Activated CD4-positive, alpha-beta T cell treated with anti-CD3 and anti-CD28 coated beads for 36 hours (primary cell): ENCODE results near the gene KCNK6. TPM values are rescaled to one million over a fixed set of nuclear protein-coding genes. Genes with fewer than 3 reads are reported as not detected.
"Not testable (repeated sequence)": the region's sequence is repeated elsewhere in the genome, so short reads cannot be mapped to it uniquely, and the experiment has no call there.

ENCODE experiments used
- ATAC-seq: fragments of 200-7000 bp; cut with Tn5 transposase; one replicate; pipeline ENCODE4 v1.10.0; 2021; ENCODE audit warnings: mild to moderate bottlenecking, moderate library complexity
- CTCF ChIA-PET: fragments of 350-600 bp; sonication (Branson Sonifier 250); formaldehyde crosslinking; loops from one replicate; lab custom pipeline; 2021; ENCODE audit warnings: antibody characterized with exemption; lab: Charles Lee
- POLR2A ChIA-PET: fragments of 350-600 bp; sonication (Branson Sonifier 250); formaldehyde crosslinking; loops from one replicate; lab custom pipeline; 2021; ENCODE audit warnings: antibody characterized with exemption, inconsistent platforms; lab: Charles Lee
- DNase-seq: peaks from one replicate; pipeline ENCODE4 v3.0.0-alpha.2; 2020
- H3K27ac Mint-ChIP-seq: one replicate; pipeline ENCODE4 v1.8.0; 2021; ENCODE audit warnings: mixed read lengths
- H3K27me3 Mint-ChIP-seq: one replicate; pipeline ENCODE4 v1.8.0; 2021; ENCODE audit warnings: mixed read lengths
- H3K36me3 Mint-ChIP-seq: one replicate; pipeline ENCODE4 v1.8.0; 2021; ENCODE audit warnings: low read depth, mixed read lengths
- H3K4me1 Mint-ChIP-seq: one replicate; pipeline ENCODE4 v1.8.0; 2021; ENCODE audit warnings: mixed read lengths
- H3K4me3 Mint-ChIP-seq: one replicate; pipeline ENCODE4 v1.8.0; 2021; ENCODE audit warnings: mild to moderate bottlenecking, moderate library complexity, mixed read lengths
- H3K9me3 Mint-ChIP-seq: one replicate; pipeline ENCODE4 v1.8.0; 2021; ENCODE audit warnings: low read depth, mixed read lengths
- intact Hi-C, 2 experiments: fragments of 100-400 bp; cut with DNase I in 1 of 2; cut with micrococcal nuclease in 1 of 2; formaldehyde crosslinking; loops; one replicate each; pipeline versions ENCODE4 v1.14.2 to v1.15.1; 2022 to 2024; cut with DNase I, micrococcal nuclease
- total RNA-seq, 2 experiments: library from RNA; stranded (reverse); gene quantifications; one replicate each; pipeline ENCODE4 v1.2.3, GENCODE V29; 2021

KCNK6 gene
- total RNA-seq, 2 experiments from 2014 or later, result 9.6 to 10.2 TPM

DNA sequence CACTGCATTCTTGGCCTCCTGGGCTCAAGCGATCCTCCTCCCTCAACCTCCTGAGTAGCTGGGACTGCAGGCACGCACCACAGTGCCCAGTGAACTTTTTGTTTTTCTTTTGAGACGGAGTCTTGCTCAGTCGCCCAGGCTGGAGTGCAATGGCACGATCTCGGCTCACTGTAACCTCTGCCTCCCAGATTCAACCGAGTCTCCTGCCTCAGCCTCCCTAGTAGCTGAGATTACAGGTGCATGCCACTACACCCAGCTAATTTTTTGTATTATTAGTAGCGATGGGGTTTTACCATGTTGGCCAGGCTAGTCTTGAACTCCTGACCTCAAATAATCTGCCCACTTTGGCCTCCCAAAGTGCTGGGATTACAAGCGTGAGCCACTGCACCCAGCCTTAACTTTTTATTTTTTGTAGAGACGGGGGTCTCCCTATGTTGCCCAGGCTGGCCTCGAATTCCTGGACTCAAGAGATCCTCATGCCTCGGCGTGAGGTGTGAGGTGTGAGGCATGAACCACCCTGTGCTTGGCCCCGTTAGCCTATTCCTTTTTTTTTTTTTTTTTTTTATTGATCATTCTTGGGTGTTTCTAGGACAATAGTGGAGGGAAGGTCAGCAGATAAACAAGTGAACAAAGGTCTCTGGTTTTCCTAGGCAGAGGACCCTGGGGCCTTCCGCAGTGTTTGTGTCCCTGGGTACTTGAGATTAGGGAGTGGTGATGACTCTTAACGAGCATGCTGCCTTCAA is 43.5 kb downstream of the KCNK6 start:
- intact Hi-C loops, result loop anchor here (1.0 to 2.0 kb wide), 6 partner anchors 11 to 99 kb away; partner anchors contain the start of genes PSMD8 (in 1 of the 2), SPINT2 (in 1 of the 2) and YIF1B (in 1 of the 2)
- CTCF ChIA-PET, result interaction anchor here (0.5 kb wide), 1 partner anchor 468 kb away, joined by 5 read pairs; no protein-coding TSS in a partner anchor
- DNase-seq, POLR2A ChIA-PET, H3K4me1 Mint-ChIP-seq, H3K9me3 Mint-ChIP-seq, H3K27ac Mint-ChIP-seq, H3K36me3 Mint-ChIP-seq, ATAC-seq: not testable (repeated sequence)
- Mint-ChIP-seq H3K4me3 (peak overlapping the region; percentile 76), H3K27me3 (peaks cover 23% of the 10 kb centered on the region)

DNA sequence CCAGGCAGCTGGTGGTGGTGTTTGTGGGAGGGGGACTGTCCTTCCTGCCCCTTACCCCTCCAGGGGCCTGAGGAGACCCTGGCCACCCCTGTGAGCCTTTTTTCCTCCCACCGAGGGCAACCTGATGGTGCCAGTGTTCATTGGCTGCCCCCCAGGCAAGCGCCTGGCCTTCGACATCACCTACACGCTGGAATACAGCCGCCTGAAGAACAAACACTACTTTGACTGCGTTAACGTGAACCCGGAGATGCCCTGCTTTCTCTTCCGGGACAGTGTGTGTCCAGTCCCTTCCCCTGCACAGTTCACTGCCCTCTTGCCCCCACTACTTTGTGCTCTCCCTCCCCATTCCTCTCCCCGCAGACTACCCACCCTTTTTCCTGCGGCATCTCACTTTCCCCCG is 47.4 kb downstream of the KCNK6 start:
- H3K27me3 Mint-ChIP-seq, result peaks cover 14% of the 10 kb centered on the region
- CTCF ChIA-PET, result no interaction called here
- H3K27ac Mint-ChIP-seq, result no peak overlapping the region
- ATAC-seq (no peak), DNase-seq (no peak)
- H3K4me3 Mint-ChIP-seq, result no peak overlapping the region
- no peaks in the 10 kb centered on the region for H3K9me3 Mint-ChIP-seq
- peaks cover 3% of the 10 kb centered on the region for H3K4me1 Mint-ChIP-seq
- intact Hi-C loops, result no loop called here
- H3K36me3 Mint-ChIP-seq, result no peaks in the 10 kb centered on the region
- POLR2A ChIA-PET, result no interaction called here

DNA sequence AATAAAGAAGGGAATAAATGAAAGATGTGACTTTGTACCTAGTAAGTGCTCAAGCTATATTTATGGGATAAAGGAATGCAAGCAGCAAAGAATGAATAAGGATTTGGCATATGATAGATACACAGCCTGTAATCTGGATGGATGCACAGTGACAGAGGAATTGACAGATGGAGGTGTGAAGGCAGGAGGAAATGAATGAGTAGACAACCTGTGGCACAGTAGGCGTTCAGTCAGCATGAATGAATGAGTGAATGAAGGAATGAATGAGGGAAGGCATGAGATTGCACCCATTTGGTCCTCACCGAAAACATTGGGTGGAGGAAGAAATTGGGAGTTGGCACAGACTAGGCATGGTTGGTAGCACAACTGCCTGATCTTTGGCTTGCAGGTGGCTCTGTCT is 49.9 kb downstream of the KCNK6 start:
- H3K4me3 Mint-ChIP-seq, result no peak overlapping the region
- ChIA-PET CTCF (no interaction called here), POLR2A (no interaction called here)
- intact Hi-C loops, result no loop called here
- H3K9me3 Mint-ChIP-seq, result no peaks in the 10 kb centered on the region
- H3K4me1 Mint-ChIP-seq, result peaks cover 4% of the 10 kb centered on the region
- DNase-seq, result no peak
- H3K27me3 Mint-ChIP-seq, result peaks cover 14% of the 10 kb centered on the region
- ATAC-seq, result no peak
- peaks cover under 1% of the 10 kb centered on the region for H3K36me3 Mint-ChIP-seq
- H3K27ac Mint-ChIP-seq, result no peak overlapping the region

DNA sequence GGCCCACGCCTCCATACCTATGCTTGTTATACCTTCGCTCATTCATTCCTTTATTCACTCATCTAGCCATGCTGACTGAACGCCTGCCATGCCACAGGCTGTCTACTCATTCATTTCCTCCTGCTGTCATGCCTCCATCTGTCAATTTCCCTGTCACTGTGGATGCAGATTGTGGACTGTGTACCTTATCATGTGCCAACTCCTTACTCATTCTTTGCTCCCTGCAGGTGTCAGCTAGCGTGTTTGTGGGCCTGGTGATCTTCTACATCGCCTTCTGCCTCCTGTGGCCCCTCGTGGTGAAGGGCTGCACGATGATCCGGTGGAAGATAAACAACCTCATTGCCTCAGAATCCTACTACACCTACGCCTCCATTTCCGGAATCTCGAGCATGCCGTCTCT is 50.7 kb downstream of the KCNK6 start:
- no peak for ATAC-seq
- CTCF ChIA-PET, result interaction anchor here (0.6 kb wide), 1 partner anchor 217 kb away, joined by 4 read pairs; no protein-coding TSS in a partner anchor
- Mint-ChIP-seq H3K27ac (no peak overlapping the region), H3K36me3 (peaks cover 6% of the 10 kb centered on the region), H3K4me1 (peaks cover 9% of the 10 kb centered on the region), H3K4me3 (no peak overlapping the region), H3K9me3 (no peaks in the 10 kb centered on the region), H3K27me3 (peaks cover 14% of the 10 kb centered on the region)
- intact Hi-C loops, result no loop called here
- POLR2A ChIA-PET, result no interaction called here
- no peak for DNase-seq

DNA sequence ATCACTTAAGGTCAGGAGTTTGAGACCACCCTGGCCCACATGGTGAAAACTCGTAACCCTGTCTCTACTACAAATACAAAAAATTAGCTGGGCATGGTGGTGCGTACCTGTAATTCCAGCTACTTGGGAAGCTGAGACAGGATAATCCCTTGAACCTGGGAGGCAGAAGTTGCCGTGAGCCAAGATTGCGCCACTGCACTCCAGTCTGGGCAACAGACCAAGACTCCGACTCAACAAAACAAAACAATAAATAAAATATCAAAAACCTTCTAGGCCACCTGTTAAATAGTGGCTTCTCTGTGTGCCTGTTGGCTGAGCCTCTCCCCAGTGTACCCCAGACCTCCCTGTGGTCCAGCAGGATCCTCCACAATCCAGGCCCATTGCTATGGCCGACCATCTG is 51.4 kb downstream of the KCNK6 start:
- intact Hi-C loops, result no loop called here
- POLR2A ChIA-PET, result no interaction called here
- DNase-seq, result no peak
- CTCF ChIA-PET, result interaction anchor here (0.6 kb wide), 1 partner anchor 218 kb away, joined by 4 read pairs; no protein-coding TSS in a partner anchor
- no peaks in the 10 kb centered on the region for H3K9me3 Mint-ChIP-seq
- H3K36me3 Mint-ChIP-seq, result peaks cover 13% of the 10 kb centered on the region
- H3K4me3 Mint-ChIP-seq, result no peak overlapping the region
- peaks cover 17% of the 10 kb centered on the region for H3K4me1 Mint-ChIP-seq
- H3K27me3 Mint-ChIP-seq, result peaks cover 12% of the 10 kb centered on the region
- H3K27ac Mint-ChIP-seq, result no peak overlapping the region
- no peak for ATAC-seq

DNA sequence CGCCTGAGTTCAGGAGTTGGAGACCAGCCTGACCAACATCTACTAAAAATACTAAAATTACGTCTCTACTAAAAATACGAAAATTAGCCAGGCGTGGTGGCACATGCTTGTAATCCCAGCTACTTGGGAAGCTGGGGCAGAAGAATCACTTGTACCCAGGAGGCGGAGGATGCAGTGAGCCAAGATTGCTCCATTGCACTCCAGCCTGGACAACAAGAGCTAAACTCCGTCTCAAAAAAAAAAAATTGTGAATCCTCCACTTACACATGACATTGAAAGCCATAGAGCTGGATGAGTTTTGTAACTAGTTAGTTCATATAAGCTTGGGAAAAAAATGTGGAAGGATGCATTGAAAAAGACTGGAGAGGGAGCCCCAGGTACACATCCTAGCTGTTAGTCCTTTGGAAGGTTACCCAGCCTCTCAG is 54.3 kb downstream of the KCNK6 start:
- Mint-ChIP-seq H3K27me3 (peaks cover 6% of the 10 kb centered on the region), H3K9me3 (no peaks in the 10 kb centered on the region), H3K4me1 (peaks cover 26% of the 10 kb centered on the region), H3K4me3 (peak overlapping the region; percentile 97), H3K36me3 (peaks cover 27% of the 10 kb centered on the region), H3K27ac (peak overlapping the region; percentile 90)
- intact Hi-C loops, result loop anchor here (1.0 to 2.0 kb wide), 15 partner anchors 12 to 525 kb away; partner anchors contain the start of genes EIF3K (in 2 of the 2), FAM98C (in 2 of the 2), GGN (in 2 of the 2) and SIPA1L3 (in 2 of the 2)
- ATAC-seq (no peak), DNase-seq (no peak)
- CTCF ChIA-PET, result interaction anchor here (0.5 to 1.8 kb wide), 20 partner anchors 11 to 1524 kb away, joined by 3 to 21 read pairs (median 5); partner anchors contain the start of genes CATSPERG, FAM98C, GGN and SPINT2
- POLR2A ChIA-PET, result interaction anchor here (0.6 to 1.7 kb wide), 10 partner anchors 10 to 140 kb away, joined by 3 to 26 read pairs (median 4); partner anchors contain the start of genes CATSPERG, FAM98C, GGN and SPRED3

DNA sequence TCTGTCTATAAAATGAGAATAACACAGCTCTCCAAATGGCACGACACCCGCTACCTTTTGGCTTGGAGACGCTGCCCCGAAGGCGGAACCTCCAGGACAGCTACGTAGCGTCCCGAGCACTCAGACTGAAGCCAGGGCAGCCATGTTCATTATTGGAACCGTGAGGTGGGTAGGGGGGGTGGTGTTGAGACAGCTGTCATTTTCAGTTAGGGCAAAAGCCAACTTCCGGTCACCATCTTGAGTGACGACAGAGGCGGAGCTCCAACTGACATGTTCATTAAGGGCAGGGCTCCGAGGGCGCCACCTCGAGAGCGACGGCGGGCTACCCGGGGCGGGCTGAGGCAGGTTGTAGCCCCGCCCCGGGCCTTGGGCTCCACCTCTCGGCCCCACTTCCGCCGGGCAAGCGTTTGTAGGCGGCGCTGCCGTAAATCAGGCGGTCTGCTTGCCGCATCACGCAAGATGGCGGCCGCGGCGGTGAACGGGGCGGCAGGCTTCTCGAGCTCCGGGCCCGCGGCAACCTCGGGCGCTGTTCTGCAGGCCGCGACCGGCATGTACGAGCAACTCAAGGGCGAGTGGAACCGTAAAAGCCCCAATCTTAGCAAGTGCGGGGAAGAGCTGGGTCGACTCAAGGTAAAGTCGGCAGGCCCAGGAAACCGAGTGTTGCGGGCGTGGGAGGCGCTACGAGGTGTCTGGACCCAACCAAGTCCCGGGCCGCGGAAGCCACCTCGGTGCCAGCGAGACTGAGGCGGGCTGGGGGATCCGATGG is 54.9 kb downstream of the KCNK6 start, which contains the start of gene PSMD8:
PSMD8 (plus strand) TSS at position 240 of the 766 bp plus-strand sequence; CDS start at position 271, 31 bp downstream.
- no peaks in the 10 kb centered on the region for H3K9me3 Mint-ChIP-seq
- peak within 1 kb of the TSS; percentile 98 for H3K27ac Mint-ChIP-seq
- DNase-seq (peak; percentile 99), ATAC-seq (peak; percentile 99)
- peaks cover 33% of the 10 kb centered on the region for H3K36me3 Mint-ChIP-seq
- intact Hi-C loops, result loop anchor here (1.0 to 2.0 kb wide), 15 partner anchors 12 to 525 kb away; partner anchors contain the start of genes EIF3K (in 2 of the 2), FAM98C (in 2 of the 2), GGN (in 2 of the 2) and SIPA1L3 (in 2 of the 2)
- H3K27me3 Mint-ChIP-seq, result peaks cover 5% of the 10 kb centered on the region
- CTCF ChIA-PET, result interaction anchor here (0.5 to 1.8 kb wide), 20 partner anchors 10 to 1524 kb away, joined by 3 to 21 read pairs (median 5); partner anchors contain the start of genes CATSPERG, FAM98C, GGN and SPINT2
- POLR2A ChIA-PET, result interaction anchor here (0.5 to 1.7 kb wide), 11 partner anchors 9 to 725 kb away, joined by 3 to 26 read pairs (median 4); partner anchors contain the start of genes CATSPERG, FAM98C, GGN and SPRED3
- peak within 1 kb of the TSS; percentile 97 for H3K4me3 Mint-ChIP-seq
- peaks cover 26% of the 10 kb centered on the region for H3K4me1 Mint-ChIP-seq

DNA sequence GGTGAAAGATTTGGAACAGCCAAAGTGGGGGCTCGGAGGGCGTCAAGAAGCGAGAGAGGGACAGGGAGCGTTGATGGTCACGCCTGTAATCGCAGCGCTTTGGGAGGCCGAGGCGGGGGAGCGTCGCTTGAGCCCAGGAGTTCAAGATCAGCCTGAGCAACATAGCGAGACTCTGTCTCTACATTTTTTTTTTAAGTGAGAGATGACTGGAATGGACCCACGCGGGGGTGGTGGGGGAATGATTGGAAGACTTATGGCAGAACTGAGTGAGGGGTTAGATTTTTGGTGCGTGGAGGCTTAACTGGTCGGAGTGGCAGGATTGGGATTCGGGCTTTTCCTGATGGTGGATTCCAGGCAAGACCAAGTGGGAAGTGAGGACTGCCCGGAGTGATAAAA is 55.5 kb downstream of the KCNK6 start:
- CTCF ChIA-PET, result interaction anchor here (0.6 to 1.8 kb wide), 6 partner anchors 19 to 473 kb away, joined by 3 to 21 read pairs (median 6); partner anchors contain the start of gene FAM98C
- Mint-ChIP-seq H3K27ac (peak overlapping the region; percentile 98), H3K4me3 (peak overlapping the region; percentile 97), H3K9me3 (no peaks in the 10 kb centered on the region), H3K36me3 (peaks cover 38% of the 10 kb centered on the region), H3K27me3 (peaks cover 4% of the 10 kb centered on the region), H3K4me1 (peaks cover 26% of the 10 kb centered on the region)
- ATAC-seq (peak; percentile 2), DNase-seq (no peak)
- intact Hi-C loops, result loop anchor here in 1 of 2 experiments (2.0 kb wide), 2 partner anchors 14 to 28 kb away; partner anchors contain the start of genes FAM98C, GGN and SPRED3
- POLR2A ChIA-PET, result interaction anchor here (1.2 to 1.7 kb wide), 4 partner anchors 9 to 39 kb away, joined by 3 to 26 read pairs (median 11); partner anchors contain the start of genes CATSPERG, FAM98C, GGN and SPRED3

DNA sequence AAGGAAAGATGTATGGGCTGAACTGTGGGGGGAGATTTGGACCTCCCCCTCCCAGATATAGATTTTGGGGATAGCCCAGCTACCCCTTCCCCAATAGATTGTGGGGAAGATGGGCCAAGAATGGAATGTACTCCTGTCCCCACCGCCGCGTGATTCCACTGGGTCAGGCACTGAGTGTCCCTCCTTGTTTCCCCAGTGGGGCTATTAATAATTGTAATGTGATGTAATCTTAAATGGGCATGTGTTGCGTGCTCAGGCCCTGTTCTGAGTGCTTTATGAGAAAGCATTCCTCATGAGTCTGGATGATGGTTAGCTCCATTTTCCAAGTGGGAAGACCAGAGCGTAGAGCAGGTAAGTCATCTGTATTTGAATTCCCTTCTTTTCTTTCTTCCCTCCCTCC is 56.1 kb downstream of the KCNK6 start:
- no peaks in the 10 kb centered on the region for H3K27me3 Mint-ChIP-seq
- H3K4me3 Mint-ChIP-seq, result peak overlapping the region; percentile 97
- peaks cover 44% of the 10 kb centered on the region for H3K36me3 Mint-ChIP-seq
- ChIA-PET POLR2A (interaction anchor here (0.7 kb wide), 1 partner anchor 12 kb away, joined by 3 read pairs; the partner anchor contains the start of gene GGN), CTCF (interaction anchor here (0.7 to 1.3 kb wide), 2 partner anchors 27 to 40 kb away, joined by 4 to 7 read pairs; partner anchors contain the start of genes CATSPERG and FAM98C)
- peaks cover 26% of the 10 kb centered on the region for H3K4me1 Mint-ChIP-seq
- DNase-seq (no peak), ATAC-seq (no peak)
- intact Hi-C loops, result loop anchor here in 1 of 2 experiments (2.0 kb wide), 2 partner anchors 13 to 27 kb away; partner anchors contain the start of genes FAM98C, GGN and SPRED3
- H3K27ac Mint-ChIP-seq, result peak overlapping the region; percentile 98
- no peaks in the 10 kb centered on the region for H3K9me3 Mint-ChIP-seq

DNA sequence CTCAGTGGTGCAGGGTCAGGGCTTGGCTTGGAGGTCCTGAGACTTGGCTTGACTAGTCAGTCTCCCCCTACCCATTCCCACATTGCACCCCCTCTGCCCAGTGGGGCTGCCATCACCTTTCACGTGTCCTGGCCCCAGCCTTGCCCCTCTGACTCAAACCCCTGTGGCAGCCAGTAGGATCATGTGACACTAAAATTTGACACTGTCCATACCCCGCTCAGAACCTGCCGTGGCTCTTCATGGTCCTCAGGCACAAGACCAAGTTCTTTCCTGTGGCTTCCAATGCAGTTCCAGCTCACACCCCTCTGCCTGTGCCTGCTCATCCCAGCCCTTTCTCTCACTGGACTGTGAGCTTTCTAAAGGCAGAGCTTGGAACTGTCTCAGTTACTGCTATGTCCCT is 56.9 kb downstream of the KCNK6 start:
- Mint-ChIP-seq H3K27ac (peak overlapping the region; percentile 31), H3K36me3 (peaks cover 52% of the 10 kb centered on the region), H3K9me3 (no peaks in the 10 kb centered on the region), H3K27me3 (no peaks in the 10 kb centered on the region), H3K4me3 (peak overlapping the region; percentile 97), H3K4me1 (peaks cover 26% of the 10 kb centered on the region)
- POLR2A ChIA-PET, result interaction anchor here (0.7 kb wide), 1 partner anchor 11 kb away, joined by 3 read pairs; the partner anchor contains the start of gene GGN
- no peak for ATAC-seq
- CTCF ChIA-PET, result interaction anchor here (1.3 kb wide), 1 partner anchor 26 kb away, joined by 7 read pairs; the partner anchor contains the start of gene FAM98C
- intact Hi-C loops, result no loop called here
- DNase-seq, result no peak
